Measurements from ENCODE around the gene TMTC2. TPM values are rescaled to one million over a fixed set of nuclear protein-coding genes. Genes with fewer than 3 reads are reported as not detected.

The TMTC2 gene
- polyA plus RNA-seq, 1 experiment: 5.6 TPM

DNA sequence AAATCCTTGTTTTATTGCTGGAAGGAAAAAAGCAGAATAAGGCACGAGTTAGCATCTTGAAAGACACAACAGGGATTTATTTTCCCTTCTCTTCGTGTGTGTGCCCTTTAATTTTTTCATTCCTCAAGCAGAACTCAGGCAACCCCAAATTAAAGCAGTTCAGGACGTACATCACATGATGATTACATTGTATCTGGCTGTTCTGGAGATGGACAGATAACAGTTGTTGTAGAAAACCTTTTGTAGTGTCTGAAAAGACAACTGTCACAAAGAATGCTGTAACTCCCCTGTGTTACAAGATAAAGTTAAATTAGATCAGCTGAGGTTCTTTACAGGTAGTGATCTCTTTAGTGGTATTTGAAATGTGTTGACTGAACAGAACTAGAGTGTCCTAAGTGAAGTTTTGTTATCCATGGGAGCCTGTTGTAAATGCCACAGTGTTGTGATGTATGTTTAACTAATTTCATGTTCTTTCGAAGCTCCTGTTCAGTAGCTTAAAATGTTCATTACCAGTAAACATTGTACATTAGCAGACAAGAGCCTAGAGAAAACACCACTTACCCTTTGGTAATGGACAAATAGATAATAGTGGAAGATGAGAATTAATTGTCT lies 58.5 kb downstream of the TMTC2 start:
- CTCF ChIA-PET: no interaction called here
- no peaks in the 10 kb centered on the region for H3K27me3 ChIP-seq (ENCODE audit: control insufficient read depth, insufficient read depth, low read length)
- no peak overlapping the region for H3K4me3 ChIP-seq (ENCODE audit: low read depth, low read length)
- TF ChIP-seq, protein P1, sequence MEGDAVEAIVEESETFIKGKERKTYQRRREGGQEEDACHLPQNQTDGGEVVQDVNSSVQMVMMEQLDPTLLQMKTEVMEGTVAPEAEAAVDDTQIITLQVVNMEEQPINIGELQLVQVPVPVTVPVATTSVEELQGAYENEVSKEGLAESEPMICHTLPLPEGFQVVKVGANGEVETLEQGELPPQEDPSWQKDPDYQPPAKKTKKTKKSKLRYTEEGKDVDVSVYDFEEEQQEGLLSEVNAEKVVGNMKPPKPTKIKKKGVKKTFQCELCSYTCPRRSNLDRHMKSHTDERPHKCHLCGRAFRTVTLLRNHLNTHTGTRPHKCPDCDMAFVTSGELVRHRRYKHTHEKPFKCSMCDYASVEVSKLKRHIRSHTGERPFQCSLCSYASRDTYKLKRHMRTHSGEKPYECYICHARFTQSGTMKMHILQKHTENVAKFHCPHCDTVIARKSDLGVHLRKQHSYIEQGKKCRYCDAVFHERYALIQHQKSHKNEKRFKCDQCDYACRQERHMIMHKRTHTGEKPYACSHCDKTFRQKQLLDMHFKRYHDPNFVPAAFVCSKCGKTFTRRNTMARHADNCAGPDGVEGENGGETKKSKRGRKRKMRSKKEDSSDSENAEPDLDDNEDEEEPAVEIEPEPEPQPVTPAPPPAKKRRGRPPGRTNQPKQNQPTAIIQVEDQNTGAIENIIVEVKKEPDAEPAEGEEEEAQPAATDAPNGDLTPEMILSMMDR (IDR thresholded peaks at IDR 0.05; ENCODE audit: insufficient read depth, low read depth, low read length): no peak
- POLR2A ChIA-PET: no interaction called here
- DNase-seq (ENCODE audit: low read depth): no peak
- H3K36me3 ChIP-seq (ENCODE audit: control insufficient read depth, insufficient read depth, low read length): no peaks in the 10 kb centered on the region

DNA sequence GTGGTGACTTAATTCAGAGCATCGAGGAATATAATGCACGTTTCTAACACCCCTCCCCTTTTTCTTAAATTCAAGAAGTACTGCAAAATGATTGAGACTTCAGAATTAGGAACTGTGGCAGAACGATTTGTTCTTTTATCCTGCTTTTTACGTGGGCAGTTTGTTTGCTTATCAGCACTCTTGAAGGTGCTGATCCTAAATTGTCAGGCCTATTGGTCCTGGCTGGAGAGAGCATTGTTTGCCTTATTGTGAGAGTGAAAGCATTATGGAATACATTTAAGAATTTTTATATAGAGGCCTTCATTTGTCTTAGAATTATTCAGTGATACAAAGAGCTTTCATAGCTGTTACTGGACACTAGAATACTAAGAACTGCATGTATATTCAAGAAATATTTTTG lies 59.1 kb downstream of the TMTC2 start:
- H3K4me3 ChIP-seq (ENCODE audit: low read depth, low read length): no peak overlapping the region
- CTCF ChIA-PET: interaction anchor here (0.5 kb wide), 1 partner anchor 409 kb away, joined by 3 read pairs; no protein-coding TSS in a partner anchor
- no peak for DNase-seq (ENCODE audit: low read depth)
- POLR2A ChIA-PET: no interaction called here
- H3K36me3 ChIP-seq (ENCODE audit: control insufficient read depth, insufficient read depth, low read length): no peaks in the 10 kb centered on the region
- no peaks in the 10 kb centered on the region for H3K27me3 ChIP-seq (ENCODE audit: control insufficient read depth, insufficient read depth, low read length)
- TF ChIP-seq, protein P1 (IDR thresholded peaks at IDR 0.05; ENCODE audit: insufficient read depth, low read depth, low read length): no peak

DNA sequence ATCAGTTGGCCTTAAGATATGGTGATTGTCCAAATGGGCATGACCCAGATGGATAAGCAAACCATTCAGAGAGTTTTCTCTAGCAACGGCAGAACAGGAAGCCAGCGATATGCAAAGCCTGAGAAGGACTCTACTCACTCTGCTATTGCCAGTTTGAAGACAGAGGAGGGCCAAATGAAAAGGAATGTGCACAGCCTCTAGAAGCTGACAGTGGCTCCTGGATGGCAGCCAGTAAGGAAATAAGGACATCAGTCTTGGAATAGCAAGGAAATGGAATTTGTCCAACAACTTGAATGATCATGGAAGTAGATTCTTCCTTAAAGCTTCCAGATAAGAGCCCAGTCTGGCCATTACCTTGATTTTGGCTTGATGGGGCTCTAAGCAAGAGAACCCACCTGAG lies 60.0 kb downstream of the TMTC2 start:
- Histone ChIP-seq H3K27me3 (ENCODE audit: control insufficient read depth, insufficient read depth, low read length) (no peaks in the 10 kb centered on the region), H3K4me3 (ENCODE audit: low read depth, low read length) (no peak overlapping the region), H3K36me3 (ENCODE audit: control insufficient read depth, insufficient read depth, low read length) (no peaks in the 10 kb centered on the region)
- ChIA-PET POLR2A (no interaction called here), CTCF (interaction anchor here (0.6 kb wide), 1 partner anchor 25 kb away, joined by 3 read pairs; no protein-coding TSS in a partner anchor)
- TF ChIP-seq, protein P1 (IDR thresholded peaks at IDR 0.05; ENCODE audit: insufficient read depth, low read depth, low read length): no peak
- DNase-seq (ENCODE audit: low read depth): no peak

DNA sequence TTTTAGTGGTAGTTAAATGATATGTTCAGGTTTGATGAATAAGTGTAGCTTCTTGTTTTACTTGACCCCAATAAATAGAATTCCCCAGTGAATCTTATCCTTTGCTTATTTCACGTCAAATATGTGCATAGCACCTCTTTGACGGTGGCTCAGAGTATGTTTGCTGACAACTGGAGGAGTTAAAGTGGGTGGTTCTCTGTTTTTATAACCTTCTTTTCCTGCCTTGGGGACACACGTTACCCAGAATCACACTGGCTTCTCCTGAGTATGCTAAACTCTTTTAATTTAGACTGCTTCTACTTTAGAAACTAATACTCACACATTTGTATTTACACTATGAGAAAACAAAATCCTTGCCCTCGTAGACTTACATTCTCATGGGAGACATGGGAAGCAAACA lies 62.3 kb downstream of the TMTC2 start:
- TF ChIP-seq, protein P1 (IDR thresholded peaks at IDR 0.05; ENCODE audit: insufficient read depth, low read depth, low read length): no peak
- no peaks in the 10 kb centered on the region for H3K36me3 ChIP-seq (ENCODE audit: control insufficient read depth, insufficient read depth, low read length)
- H3K27me3 ChIP-seq (ENCODE audit: control insufficient read depth, insufficient read depth, low read length): no peaks in the 10 kb centered on the region
- POLR2A ChIA-PET: no interaction called here
- DNase-seq (ENCODE audit: low read depth): no peak
- H3K4me3 ChIP-seq (ENCODE audit: low read depth, low read length): no peak overlapping the region
- CTCF ChIA-PET: no interaction called here

DNA sequence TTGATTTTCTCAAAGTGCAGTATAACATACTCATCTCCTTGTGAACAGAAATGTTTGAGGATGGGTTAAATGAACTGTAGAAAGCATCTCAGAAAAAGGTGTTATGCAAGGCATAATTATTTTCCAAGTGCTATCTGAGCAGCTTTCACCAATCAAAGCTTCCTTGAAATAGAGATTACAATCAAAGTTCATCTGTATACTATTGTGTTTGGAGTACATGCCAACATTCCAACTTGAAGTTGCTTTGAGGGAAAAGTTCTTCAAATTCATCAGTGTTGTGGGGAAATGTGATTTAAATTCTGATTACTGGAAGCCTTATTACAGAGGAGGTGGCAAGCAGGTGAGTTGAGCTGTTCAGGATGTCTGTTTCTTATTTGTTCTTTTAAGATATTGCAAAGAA lies 68.2 kb downstream of the TMTC2 start:
- Histone ChIP-seq H3K4me3 (ENCODE audit: low read depth, low read length) (no peak overlapping the region), H3K36me3 (ENCODE audit: control insufficient read depth, insufficient read depth, low read length) (no peaks in the 10 kb centered on the region), H3K27me3 (ENCODE audit: control insufficient read depth, insufficient read depth, low read length) (no peaks in the 10 kb centered on the region)
- CTCF ChIA-PET: interaction anchor here (0.6 kb wide), 2 partner anchors 13 to 14 kb away, joined by 3 to 4 read pairs; no protein-coding TSS in a partner anchor
- DNase-seq (ENCODE audit: low read depth): no peak
- TF ChIP-seq, protein P1 (IDR thresholded peaks at IDR 0.05; ENCODE audit: insufficient read depth, low read depth, low read length): no peak
- POLR2A ChIA-PET: no interaction called here

Measured in BJ (cell line).